DND-41 (cell line): ENCODE measurements around the gene OTOF.

Experiments used
- ATAC-seq: fragments of 200-7000 bp; cut with Tn5 transposase; 3 replicates; pipeline ENCODE4 v1.9.1; 2021; ENCODE audit warnings: low read depth; ENCODE audit not compliant: insufficient read depth
- DNase-seq: peaks from one replicate; pipeline ENCODE4 v3.0.0-alpha.2; 2020
- H2AFZ ChIP-seq: 2 replicates; pipeline ENCODE4 v1.6.0; 2012; ENCODE audit warnings: low read depth, low read length
- H3K27ac ChIP-seq: 2 replicates; pipeline ENCODE4 v1.5.1; 2012; ENCODE audit warnings: low read length, inconsistent platforms
- H3K27me3 ChIP-seq: fragments of 200-600 bp; sonication (generic); 2 replicates; pipeline ENCODE4 v1.6.0; 2012; ENCODE audit warnings: low read length, mild to moderate bottlenecking, inconsistent platforms; ENCODE audit not compliant: insufficient read depth, poor library complexity
- H3K36me3 ChIP-seq: 2 replicates; pipeline ENCODE4 v1.5.1; 2012; ENCODE audit warnings: low read length, inconsistent platforms; ENCODE audit not compliant: insufficient read depth
- H3K4me1 ChIP-seq: 2 replicates; pipeline ENCODE4 v1.5.1; 2012; ENCODE audit warnings: mild to moderate bottlenecking, low read length; ENCODE audit not compliant: insufficient read depth
- H3K4me2 ChIP-seq: 2 replicates; pipeline ENCODE4 v1.6.0; 2012; ENCODE audit warnings: mild to moderate bottlenecking, moderate library complexity, low read length, inconsistent platforms; ENCODE audit not compliant: insufficient read depth
- H3K4me3 ChIP-seq, 2 experiments: fragments of 200-600 bp in 1 of 2; shearing (Covaris generic) in 1 of 2; 2 replicates each; pipeline ENCODE4 v1.5.1; 2012 to 2016; ENCODE audit warnings: inconsistent platforms in 2 of 2, low read length in 2 of 2, mild to moderate bottlenecking in 2 of 2, low read depth in 1 of 2, moderate library complexity in 1 of 2
- H3K79me2 ChIP-seq: 2 replicates; pipeline ENCODE4 v1.6.0; 2012; ENCODE audit warnings: low read length, inconsistent platforms; ENCODE audit not compliant: insufficient read depth
- H3K9ac ChIP-seq: 2 replicates; pipeline ENCODE4 v1.6.0; 2012; ENCODE audit warnings: low read depth, mild to moderate bottlenecking, inconsistent platforms, low read length, moderate library complexity
- H3K9me3 ChIP-seq: 2 replicates; pipeline ENCODE4 v1.5.1; 2012; ENCODE audit warnings: low read length, moderate library complexity, mild to moderate bottlenecking, inconsistent platforms; ENCODE audit not compliant: insufficient read depth, severe bottlenecking
- H4K20me1 ChIP-seq: 2 replicates; pipeline ENCODE4 v1.6.0; 2012; ENCODE audit warnings: low read length; ENCODE audit not compliant: insufficient read depth
- CTCF ChIP-seq: IDR thresholded peaks from 2 replicates; pipeline ENCODE4 v1.5.1; 2012; ENCODE audit warnings: borderline replicate concordance, low read length, moderate library complexity, mild to moderate bottlenecking; ENCODE audit not compliant: poor library complexity, severe bottlenecking; ENCODE audit errors: extremely low read depth
- EZH2 ChIP-seq: IDR thresholded peaks from 3 replicates; pipeline ENCODE4 v1.6.1; 2012; ENCODE audit warnings: borderline replicate concordance, low read depth, mild to moderate bottlenecking, moderate library complexity, low read length, inconsistent platforms; ENCODE audit not compliant: severe bottlenecking

Gene OTOF

GRCh38 chr2:26466662-26467310 is 11.1 kb downstream of the OTOF start:
- Histone ChIP-seq H3K36me3 (no peaks in the 10 kb centered on the region), H3K9me3 (peaks cover 5% of the 10 kb centered on the region), H3K9ac (no peak overlapping the region), H3K4me2 (no peak overlapping the region), H2AFZ (no peak overlapping the region), H3K79me2 (no peaks in the 10 kb centered on the region), H3K27ac (no peak overlapping the region), H3K27me3 (no peaks in the 10 kb centered on the region), H4K20me1 (no peaks in the 10 kb centered on the region), H3K4me1 (no peaks in the 10 kb centered on the region), H3K4me3 (no peak overlapping the region)
- ATAC-seq, result no peak
- TF ChIP-seq CTCF, result no peak
- DNase-seq, result no peak

- Histone ChIP-seq H3K27me3 (no peaks in the 10 kb centered on the region), H3K9ac (no peak overlapping the region), H3K4me1 (no peaks in the 10 kb centered on the region), H3K27ac (no peak overlapping the region), H3K36me3 (no peaks in the 10 kb centered on the region), H3K79me2 (no peaks in the 10 kb centered on the region), H3K4me2 (no peak overlapping the region), H4K20me1 (no peaks in the 10 kb centered on the region), H3K9me3 (peaks cover 5% of the 10 kb centered on the region), H3K4me3 (no peak overlapping the region), H2AFZ (no peak overlapping the region)
- ATAC-seq, result no peak
- no peak for DNase-seq
- no peak for TF ChIP-seq CTCF
- no peak for TF ChIP-seq EZH2
Measured at GRCh38 chr2:26465981-26466471, 11.9 kb downstream of the OTOF start.

GRCh38 chr2:26465266-26465925 is 12.5 kb downstream of the OTOF start:
- H2AFZ ChIP-seq, result no peak overlapping the region
- DNase-seq (no peak), ATAC-seq (no peak)
- H3K4me2 ChIP-seq, result no peak overlapping the region
- no peak overlapping the region for H3K9ac ChIP-seq
- no peaks in the 10 kb centered on the region for H3K27me3 ChIP-seq
- H3K79me2 ChIP-seq, result no peaks in the 10 kb centered on the region
- no peak overlapping the region for H3K4me3 ChIP-seq
- H3K4me1 ChIP-seq, result no peaks in the 10 kb centered on the region
- H3K9me3 ChIP-seq, result peaks cover 5% of the 10 kb centered on the region
- no peak overlapping the region for H3K27ac ChIP-seq
- TF ChIP-seq CTCF (no peak), EZH2 (no peak)
- H4K20me1 ChIP-seq, result no peaks in the 10 kb centered on the region
- H3K36me3 ChIP-seq, result no peaks in the 10 kb centered on the region
